HG03159 (cell line): Measurements from ENCODE around the gene DACH1.
"Not testable (repeated sequence)": the region's sequence is repeated elsewhere in the genome, so short reads cannot be mapped to it uniquely, and the experiment has no call there.

Source experiments
- ATAC-seq: cut with Tn5 transposase; IDR thresholded peaks from one replicate; pipeline ENCODE4 v1.9.1; 2021; ENCODE audit warnings: mild to moderate bottlenecking, moderate library complexity; ENCODE audit not compliant: unreplicated experiment

The DACH1 gene

GRCh38 chr13:71866335-71867130, 471 bp downstream of the DACH1 start:
- peak; percentile 55 for ATAC-seq

- peak; percentile 4 for ATAC-seq
Measured at GRCh38 chr13:71865874-71866334, 1.1 kb downstream of the DACH1 start.

- no peak for ATAC-seq
Measured at GRCh38 chr13:71864986-71865873, 1.8 kb downstream of the DACH1 start.

GRCh38 chr13:71864094-71864985, 2.7 kb downstream of the DACH1 start:
- no peak for ATAC-seq

GRCh38 chr13:71863254-71863865, 3.6 kb downstream of the DACH1 start:
- ATAC-seq: no peak

- ATAC-seq: no peak
Measured at GRCh38 chr13:71862459-71862943, 4.5 kb downstream of the DACH1 start.

- ATAC-seq: no peak
Measured at GRCh38 chr13:71861769-71862458, 5.1 kb downstream of the DACH1 start.

- ATAC-seq: no peak
Measured at GRCh38 chr13:71860547-71861138, 6.4 kb downstream of the DACH1 start.

- no peak for ATAC-seq
Measured at GRCh38 chr13:71858647-71859046, 8.4 kb downstream of the DACH1 start.

- ATAC-seq: no peak
Measured at GRCh38 chr13:71856548-71857043, 10.4 kb downstream of the DACH1 start.

GRCh38 chr13:71854401-71854800, 12.6 kb downstream of the DACH1 start:
- no peak for ATAC-seq

GRCh38 chr13:71853725-71854124, 13.3 kb downstream of the DACH1 start:
- ATAC-seq: no peak

- no peak for ATAC-seq
Measured at GRCh38 chr13:71852736-71853135, 14.3 kb downstream of the DACH1 start.

- ATAC-seq: no peak
Measured at GRCh38 chr13:71851498-71852409, 15.2 kb downstream of the DACH1 start.

GRCh38 chr13:71842003-71842402, 25.0 kb downstream of the DACH1 start:
- no peak for ATAC-seq

- no peak for ATAC-seq
Measured at GRCh38 chr13:71838842-71839241, 28.2 kb downstream of the DACH1 start.

- not testable (repeated sequence) for ATAC-seq
Measured at GRCh38 chr13:71837582-71837981, 29.4 kb downstream of the DACH1 start.

GRCh38 chr13:71831716-71832115, 35.3 kb downstream of the DACH1 start:
- no peak for ATAC-seq
